Mucosa of stomach (tissue), 1 donor: Measurements from ENCODE around the gene TRPV4.

Experiments used
- H3K27me3 ChIP-seq: one replicate; pipeline ENCODE4 v1.7.0; 2013; ENCODE audit warnings: mild to moderate bottlenecking, low read length; ENCODE audit not compliant: control insufficient read depth, insufficient read depth
- H3K36me3 ChIP-seq: one replicate; pipeline ENCODE4 v1.7.0; 2013; ENCODE audit warnings: low read length; ENCODE audit not compliant: control insufficient read depth, insufficient read depth
- H3K4me1 ChIP-seq: one replicate; pipeline ENCODE4 v1.7.0; 2013; ENCODE audit warnings: mild to moderate bottlenecking, low read length; ENCODE audit not compliant: control insufficient read depth, insufficient read depth
- H3K4me3 ChIP-seq: one replicate; pipeline ENCODE4 v1.7.0; 2013; ENCODE audit warnings: low read length
- H3K9ac ChIP-seq: one replicate; pipeline ENCODE4 v1.7.0; 2013; ENCODE audit warnings: mild to moderate bottlenecking, low read length, moderate library complexity
- H3K9me3 ChIP-seq: one replicate; pipeline ENCODE4 v1.7.0; 2013; ENCODE audit warnings: mild to moderate bottlenecking, low read length, moderate library complexity; ENCODE audit not compliant: control insufficient read depth
- donor health status: Pancreatic carcinoma.

TRPV4 gene

DNA sequence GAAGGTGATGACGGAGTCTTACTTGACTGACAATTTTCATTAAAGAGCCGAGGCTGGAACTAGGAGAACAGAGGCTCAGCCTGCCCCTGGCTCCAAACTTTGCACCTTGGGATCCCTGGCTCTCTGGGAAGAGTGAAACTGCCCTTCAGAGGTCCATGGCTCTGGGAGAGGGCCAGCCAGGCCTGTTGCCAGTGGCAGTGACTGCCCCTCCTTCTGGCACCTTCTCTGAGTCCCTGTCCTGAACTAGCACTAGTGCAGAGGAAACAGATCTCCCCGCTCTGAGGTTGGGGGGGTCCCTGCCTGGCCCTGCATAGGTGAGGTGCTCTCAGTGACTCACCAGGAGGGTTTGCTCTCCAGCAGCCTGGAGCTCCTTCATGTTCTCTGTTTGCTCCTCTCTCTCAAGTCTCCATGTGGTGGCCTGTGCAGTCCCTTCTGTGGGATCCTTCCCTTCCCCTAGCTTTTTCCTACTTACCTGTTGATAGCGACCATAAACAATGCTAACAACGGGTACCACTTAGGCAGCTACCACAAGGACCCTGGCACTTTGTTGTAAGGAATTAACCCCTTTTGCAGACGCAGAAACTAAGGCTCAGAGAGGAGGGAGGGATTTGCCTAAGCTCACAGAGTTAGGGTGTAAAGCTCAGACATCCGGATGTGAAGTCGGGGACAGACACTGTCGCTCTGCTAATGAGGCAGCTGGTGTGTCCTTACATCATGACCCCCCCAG lies 97.2 kb downstream of the TRPV4 start:
- no peaks in the 10 kb centered on the region for H3K9me3 ChIP-seq
- no peaks in the 10 kb centered on the region for H3K27me3 ChIP-seq
- no peak overlapping the region for H3K9ac ChIP-seq
- H3K4me3 ChIP-seq, result no peak overlapping the region
- no peaks in the 10 kb centered on the region for H3K36me3 ChIP-seq
- H3K4me1 ChIP-seq, result peaks cover 4% of the 10 kb centered on the region

DNA sequence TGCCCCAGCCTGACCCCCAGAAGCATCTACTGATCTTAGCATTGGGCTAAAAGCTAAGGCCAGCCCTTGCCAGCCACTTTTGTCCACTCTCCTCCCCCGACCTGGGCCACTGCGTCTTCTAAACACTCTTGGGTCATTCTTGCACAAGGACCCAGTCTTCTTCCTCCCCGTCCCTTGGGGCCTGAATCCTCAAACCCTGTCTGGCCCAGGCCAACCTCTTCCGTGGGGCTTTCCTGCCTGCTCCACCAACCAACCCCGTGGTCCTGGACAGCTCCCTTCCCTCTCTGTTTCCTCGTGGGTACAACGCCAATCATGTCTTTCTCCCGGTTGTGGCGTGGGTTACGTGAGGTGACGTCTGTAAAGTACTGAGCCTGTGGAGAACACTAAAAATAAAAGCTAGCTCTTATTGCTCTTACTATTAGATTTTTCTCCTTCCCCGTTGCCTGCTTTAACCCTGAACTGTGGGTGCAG lies 98.1 kb downstream of the TRPV4 start:
- Histone ChIP-seq H3K9me3 (no peaks in the 10 kb centered on the region), H3K9ac (no peak overlapping the region), H3K4me1 (peaks cover 4% of the 10 kb centered on the region), H3K27me3 (no peaks in the 10 kb centered on the region), H3K4me3 (no peak overlapping the region), H3K36me3 (no peaks in the 10 kb centered on the region)

DNA sequence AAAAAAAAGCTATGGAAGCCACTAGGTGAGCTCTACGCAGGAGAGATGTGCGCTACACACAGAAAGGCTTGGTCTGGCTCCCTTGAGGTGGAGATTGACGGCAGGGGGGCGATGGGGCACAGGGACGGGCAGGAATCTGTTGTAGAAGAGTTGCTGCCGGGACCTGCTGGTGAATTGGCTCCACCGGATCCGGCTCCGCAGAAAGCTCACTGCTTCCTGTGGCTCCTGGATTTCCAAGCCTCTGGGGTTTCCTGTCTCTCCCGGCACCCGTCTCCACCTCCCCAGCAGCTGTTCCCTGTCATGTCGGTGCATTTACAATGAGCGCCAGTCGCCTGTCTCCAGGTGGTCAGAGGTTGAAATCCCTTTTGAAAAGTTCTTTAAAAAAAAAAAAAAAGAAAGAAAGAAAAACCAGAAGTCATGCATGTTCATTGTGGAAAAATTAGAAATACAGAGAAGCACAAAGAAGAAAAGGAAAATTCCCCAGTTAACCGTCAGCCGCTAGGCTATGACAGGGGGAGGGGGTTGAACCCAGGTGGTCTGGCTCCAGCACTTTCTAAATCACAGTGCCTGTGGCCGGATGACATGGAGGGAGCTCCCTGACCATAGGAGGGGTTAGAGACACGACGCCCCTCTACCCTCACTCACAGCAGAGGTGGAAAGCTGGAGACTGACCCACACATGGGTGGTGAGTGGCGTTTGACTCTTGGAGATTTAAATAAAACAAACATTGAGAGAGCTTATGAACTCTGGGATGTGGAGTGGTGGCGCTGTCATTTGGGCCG lies 98.8 kb downstream of the TRPV4 start:
- Histone ChIP-seq H3K9me3 (no peaks in the 10 kb centered on the region), H3K4me1 (peaks cover 4% of the 10 kb centered on the region), H3K9ac (no peak overlapping the region), H3K27me3 (no peaks in the 10 kb centered on the region), H3K4me3 (no peak overlapping the region), H3K36me3 (no peaks in the 10 kb centered on the region)
